DND-41 (cell line): Measurements from ENCODE around the gene UGT1A1.

Experiments
- ATAC-seq: fragments of 200-7000 bp; cut with Tn5 transposase; 3 replicates; pipeline ENCODE4 v1.9.1; 2021; ENCODE audit warnings: low read depth; ENCODE audit not compliant: insufficient read depth
- DNase-seq: peaks from one replicate; pipeline ENCODE4 v3.0.0-alpha.2; 2020
- H2AFZ ChIP-seq: 2 replicates; pipeline ENCODE4 v1.6.0; 2012; ENCODE audit warnings: low read depth, low read length
- H3K27ac ChIP-seq: 2 replicates; pipeline ENCODE4 v1.5.1; 2012; ENCODE audit warnings: low read length, inconsistent platforms
- H3K27me3 ChIP-seq: fragments of 200-600 bp; sonication (generic); 2 replicates; pipeline ENCODE4 v1.6.0; 2012; ENCODE audit warnings: low read length, mild to moderate bottlenecking, inconsistent platforms; ENCODE audit not compliant: insufficient read depth, poor library complexity
- H3K36me3 ChIP-seq: 2 replicates; pipeline ENCODE4 v1.5.1; 2012; ENCODE audit warnings: low read length, inconsistent platforms; ENCODE audit not compliant: insufficient read depth
- H3K4me1 ChIP-seq: 2 replicates; pipeline ENCODE4 v1.5.1; 2012; ENCODE audit warnings: mild to moderate bottlenecking, low read length; ENCODE audit not compliant: insufficient read depth
- H3K4me2 ChIP-seq: 2 replicates; pipeline ENCODE4 v1.6.0; 2012; ENCODE audit warnings: mild to moderate bottlenecking, moderate library complexity, low read length, inconsistent platforms; ENCODE audit not compliant: insufficient read depth
- H3K4me3 ChIP-seq, 2 experiments: fragments of 200-600 bp in 1 of 2; shearing (Covaris generic) in 1 of 2; 2 replicates each; pipeline ENCODE4 v1.5.1; 2012 to 2016; ENCODE audit warnings: inconsistent platforms in 2 of 2, low read length in 2 of 2, mild to moderate bottlenecking in 2 of 2, low read depth in 1 of 2, moderate library complexity in 1 of 2
- H3K79me2 ChIP-seq: 2 replicates; pipeline ENCODE4 v1.6.0; 2012; ENCODE audit warnings: low read length, inconsistent platforms; ENCODE audit not compliant: insufficient read depth
- H3K9ac ChIP-seq: 2 replicates; pipeline ENCODE4 v1.6.0; 2012; ENCODE audit warnings: low read depth, mild to moderate bottlenecking, inconsistent platforms, low read length, moderate library complexity
- H3K9me3 ChIP-seq: 2 replicates; pipeline ENCODE4 v1.5.1; 2012; ENCODE audit warnings: low read length, moderate library complexity, mild to moderate bottlenecking, inconsistent platforms; ENCODE audit not compliant: insufficient read depth, severe bottlenecking
- H4K20me1 ChIP-seq: 2 replicates; pipeline ENCODE4 v1.6.0; 2012; ENCODE audit warnings: low read length; ENCODE audit not compliant: insufficient read depth
- EZH2 ChIP-seq: IDR thresholded peaks from 3 replicates; pipeline ENCODE4 v1.6.1; 2012; ENCODE audit warnings: borderline replicate concordance, low read depth, mild to moderate bottlenecking, moderate library complexity, low read length, inconsistent platforms; ENCODE audit not compliant: severe bottlenecking
- TF ChIP-seq, protein P1 (sequence below): IDR thresholded peaks from 2 replicates; pipeline ENCODE4 v1.5.1; 2012; ENCODE audit warnings: borderline replicate concordance, low read length, moderate library complexity, mild to moderate bottlenecking; ENCODE audit not compliant: poor library complexity, severe bottlenecking; ENCODE audit errors: extremely low read depth

The UGT1A1 gene

DNA sequence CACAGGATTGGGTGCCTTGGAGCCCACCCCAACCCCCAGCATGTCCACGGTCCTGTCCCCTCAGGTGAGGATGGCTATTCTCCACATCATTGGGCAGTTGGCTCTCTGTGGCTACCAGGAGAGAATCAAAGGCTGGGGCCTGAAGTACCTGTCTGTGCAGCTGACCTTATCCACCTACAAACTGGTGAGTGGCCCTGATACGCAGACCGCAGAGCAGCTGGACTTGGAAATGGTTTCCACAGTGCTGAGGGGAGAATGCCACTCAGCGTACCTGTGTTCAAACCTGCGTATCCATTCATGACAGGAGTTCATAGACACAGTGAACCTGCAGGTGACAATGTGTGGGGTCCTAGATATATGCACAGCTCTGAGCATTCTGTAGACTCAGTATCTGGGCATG, 39.6 kb downstream of the UGT1A1 start:
- no peaks in the 10 kb centered on the region for H3K27me3 ChIP-seq
- H4K20me1 ChIP-seq: no peaks in the 10 kb centered on the region
- no peaks in the 10 kb centered on the region for H3K79me2 ChIP-seq
- H3K27ac ChIP-seq: no peak overlapping the region
- no peaks in the 10 kb centered on the region for H3K36me3 ChIP-seq
- no peaks in the 10 kb centered on the region for H3K9me3 ChIP-seq
- H3K4me3 ChIP-seq: no peak overlapping the region
- H3K4me1 ChIP-seq: no peaks in the 10 kb centered on the region
- ATAC-seq (no peak), DNase-seq (no peak)
- no peak overlapping the region for H2AFZ ChIP-seq
- H3K9ac ChIP-seq: no peak overlapping the region
- H3K4me2 ChIP-seq: no peak overlapping the region
- TF ChIP-seq, protein P1, sequence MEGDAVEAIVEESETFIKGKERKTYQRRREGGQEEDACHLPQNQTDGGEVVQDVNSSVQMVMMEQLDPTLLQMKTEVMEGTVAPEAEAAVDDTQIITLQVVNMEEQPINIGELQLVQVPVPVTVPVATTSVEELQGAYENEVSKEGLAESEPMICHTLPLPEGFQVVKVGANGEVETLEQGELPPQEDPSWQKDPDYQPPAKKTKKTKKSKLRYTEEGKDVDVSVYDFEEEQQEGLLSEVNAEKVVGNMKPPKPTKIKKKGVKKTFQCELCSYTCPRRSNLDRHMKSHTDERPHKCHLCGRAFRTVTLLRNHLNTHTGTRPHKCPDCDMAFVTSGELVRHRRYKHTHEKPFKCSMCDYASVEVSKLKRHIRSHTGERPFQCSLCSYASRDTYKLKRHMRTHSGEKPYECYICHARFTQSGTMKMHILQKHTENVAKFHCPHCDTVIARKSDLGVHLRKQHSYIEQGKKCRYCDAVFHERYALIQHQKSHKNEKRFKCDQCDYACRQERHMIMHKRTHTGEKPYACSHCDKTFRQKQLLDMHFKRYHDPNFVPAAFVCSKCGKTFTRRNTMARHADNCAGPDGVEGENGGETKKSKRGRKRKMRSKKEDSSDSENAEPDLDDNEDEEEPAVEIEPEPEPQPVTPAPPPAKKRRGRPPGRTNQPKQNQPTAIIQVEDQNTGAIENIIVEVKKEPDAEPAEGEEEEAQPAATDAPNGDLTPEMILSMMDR: no peak
- TF ChIP-seq EZH2: no peak

DNA sequence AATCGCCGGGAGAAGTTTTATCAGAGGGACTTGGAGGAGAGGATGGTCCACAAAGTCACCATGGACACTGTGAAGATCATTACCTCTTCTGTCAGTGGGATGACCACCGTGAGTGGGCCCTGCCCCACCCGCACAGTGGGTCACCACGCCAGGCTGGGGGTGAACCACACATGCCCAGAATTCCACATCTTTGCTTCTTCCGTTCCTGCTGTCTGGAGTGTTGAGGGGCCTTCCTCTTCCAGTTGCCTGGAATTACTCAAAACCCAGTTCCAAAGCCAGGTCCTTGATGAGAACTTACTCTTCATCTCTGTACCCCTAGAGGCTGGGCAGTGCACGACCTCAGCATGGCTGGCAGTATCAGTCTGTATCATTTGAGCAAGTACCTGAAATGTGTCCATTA, 40.1 kb downstream of the UGT1A1 start:
- Histone ChIP-seq H3K4me1 (no peaks in the 10 kb centered on the region), H3K36me3 (no peaks in the 10 kb centered on the region), H2AFZ (no peak overlapping the region), H4K20me1 (no peaks in the 10 kb centered on the region), H3K79me2 (no peaks in the 10 kb centered on the region), H3K27me3 (no peaks in the 10 kb centered on the region), H3K9me3 (no peaks in the 10 kb centered on the region), H3K4me3 (no peak overlapping the region), H3K4me2 (no peak overlapping the region), H3K27ac (no peak overlapping the region), H3K9ac (no peak overlapping the region)
- TF ChIP-seq EZH2: no peak
- TF ChIP-seq, protein P1: no peak
- DNase-seq (no peak), ATAC-seq (no peak)

DNA sequence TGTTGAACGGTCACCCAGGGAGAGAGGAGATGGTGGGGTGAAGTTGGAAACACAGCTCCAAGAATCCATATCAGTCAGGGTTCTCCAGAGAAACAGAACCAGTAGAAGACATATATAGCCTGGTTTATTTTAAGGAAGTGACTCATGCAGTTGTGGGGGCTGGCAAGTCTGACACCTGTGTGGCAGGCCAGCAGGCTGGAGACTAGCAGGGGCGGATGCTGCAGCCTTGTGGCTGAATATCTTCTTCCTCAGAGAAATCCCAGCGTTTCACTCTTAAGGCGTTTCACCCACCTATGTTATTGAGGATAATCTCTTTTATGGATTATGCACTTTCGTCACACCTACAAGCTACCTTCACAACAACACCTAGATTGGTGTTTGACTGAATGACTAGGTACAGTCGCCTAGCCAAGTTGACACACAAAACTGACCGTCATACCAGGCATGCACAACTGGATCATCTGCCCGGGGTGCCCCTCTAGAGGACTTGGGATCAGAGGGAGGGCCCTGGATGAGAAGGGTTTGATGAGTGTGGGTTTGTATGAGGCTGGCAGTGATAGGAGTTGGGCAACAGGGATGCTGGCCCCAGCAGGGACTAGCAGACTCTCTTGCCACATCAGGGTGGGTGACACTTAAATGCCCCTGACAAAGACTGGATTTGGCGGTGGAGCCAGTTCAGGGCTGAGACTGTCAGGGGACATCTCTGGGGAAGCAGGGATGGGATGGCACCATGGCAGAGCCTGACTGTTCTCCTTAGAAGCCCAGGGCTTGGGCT, 41.5 kb downstream of the UGT1A1 start:
- H2AFZ ChIP-seq: no peak overlapping the region
- TF ChIP-seq, protein P1: no peak
- no peak for TF ChIP-seq EZH2
- no peaks in the 10 kb centered on the region for H3K9me3 ChIP-seq
- H4K20me1 ChIP-seq: no peaks in the 10 kb centered on the region
- H3K36me3 ChIP-seq: no peaks in the 10 kb centered on the region
- no peak overlapping the region for H3K27ac ChIP-seq
- no peak overlapping the region for H3K4me3 ChIP-seq
- H3K4me2 ChIP-seq: no peak overlapping the region
- H3K9ac ChIP-seq: no peak overlapping the region
- DNase-seq: no peak
- no peak; the same call in 2 of the 3 replicates for ATAC-seq
- no peaks in the 10 kb centered on the region for H3K27me3 ChIP-seq
- H3K4me1 ChIP-seq: no peaks in the 10 kb centered on the region
- H3K79me2 ChIP-seq: no peaks in the 10 kb centered on the region
